ENCODE data around the gene TNIK. TPM values are rescaled to one million over a fixed set of nuclear protein-coding genes. Genes with fewer than 3 reads are reported as not detected.

Gene TNIK
- polyA plus RNA-seq, 1 of the 3 experiments (the other 2 are of a cell fraction), result 19.4 TPM

GRCh38 chr3:171227828-171228227 is 232.4 kb downstream of the TNIK start (continued):
- TF ChIP-seq IRF3 (IDR thresholded peaks at IDR 0.05; ENCODE audit: low read depth, low read length), result no peak
- no peak for TF ChIP-seq FOXM1 (IDR thresholded peaks at IDR 0.05; ENCODE audit: low read depth)

GRCh38 chr3:171227359-171227758 is 232.8 kb downstream of the TNIK start:
- no peak for TF ChIP-seq ELF1 (IDR thresholded peaks at IDR 0.05)
- TF ChIP-seq RFX5 (IDR thresholded peaks at IDR 0.05; ENCODE audit: low read length), result no peak
- no peak for TF ChIP-seq SMC3 (IDR thresholded peaks at IDR 0.05; ENCODE audit: low read depth, low read length)
- TF ChIP-seq REST (IDR thresholded peaks at IDR 0.05; ENCODE audit: low read depth, low read length), result no peak
- Histone ChIP-seq H3K4me3 (ENCODE audit: low read depth in 2 of 2, low read length in 1 of 2) (no peak overlapping the region), H3F3A (replicated peaks; ENCODE audit: insufficient read depth) (peaks cover 4% of the 10 kb centered on the region), H4K20me1 (ENCODE audit: insufficient read depth) (no peaks in the 10 kb centered on the region), H3K9me3 (no peaks in the 10 kb centered on the region), H3K9me2 (no peaks in the 10 kb centered on the region), H3K36me3 (replicated peaks in 1 of 2; ENCODE audit: control insufficient read depth in 1 of 2, insufficient read depth in 2 of 2, low read length in 1 of 2) (peaks cover 7 to 23% of the 10 kb centered on the region in 2 experiments), H3K27ac (ENCODE audit: low read depth in 2 of 2, low read length in 1 of 2) (no peak overlapping the region), H3K9ac (no peak overlapping the region), H3K4me1 (ENCODE audit: control insufficient read depth in 1 of 2, insufficient read depth in 2 of 2, low read depth in 1 of 2, low read length in 1 of 2) (no peaks in the 10 kb centered on the region), H2AFZ (ENCODE audit: low read depth) (no peak overlapping the region), H3K27me3 (ENCODE audit: insufficient read depth) (no peaks in the 10 kb centered on the region), H3K79me2 (ENCODE audit: insufficient read depth) (no peaks in the 10 kb centered on the region), H3K4me2 (no peak overlapping the region)
- CTCF ChIA-PET, result interaction anchor here (0.7 kb wide), 1 partner anchor 178 kb away, joined by 3 read pairs; no protein-coding TSS in a partner anchor
- no peak for DNase-seq
- POLR2A ChIA-PET, result no interaction called here

GRCh38 chr3:171226794-171227193 is 233.4 kb downstream of the TNIK start:
- H3K27me3 ChIP-seq (ENCODE audit: insufficient read depth), result no peaks in the 10 kb centered on the region
- no peak for DNase-seq
- TF ChIP-seq TAF1 (IDR thresholded peaks at IDR 0.05; ENCODE audit: borderline replicate concordance, low read depth, low read length), result no peak
- TF ChIP-seq NRF1 (IDR thresholded peaks at IDR 0.05; ENCODE audit: low read depth, low read length), result no peak
- no peak for TF ChIP-seq CTCF (IDR thresholded peaks at IDR 0.05)
- no peaks in the 10 kb centered on the region for H4K20me1 ChIP-seq (ENCODE audit: insufficient read depth)
- no peak overlapping the region for H3K4me3 ChIP-seq (ENCODE audit: low read depth in 2 of 2, low read length in 1 of 2)
- CTCF ChIA-PET, result interaction anchor here (0.7 kb wide), 1 partner anchor 177 kb away, joined by 3 read pairs; no protein-coding TSS in a partner anchor
- H2AFZ ChIP-seq (ENCODE audit: low read depth), result no peak overlapping the region
- H3F3A ChIP-seq (replicated peaks; ENCODE audit: insufficient read depth), result peaks cover 4% of the 10 kb centered on the region
- H3K9ac ChIP-seq, result no peak overlapping the region
- no peaks in the 10 kb centered on the region for H3K79me2 ChIP-seq (ENCODE audit: insufficient read depth)
- H3K9me2 ChIP-seq, result no peaks in the 10 kb centered on the region
- H3K4me1 ChIP-seq (ENCODE audit: control insufficient read depth in 1 of 2, insufficient read depth in 2 of 2, low read depth in 1 of 2, low read length in 1 of 2), result no peaks in the 10 kb centered on the region
- POLR2A ChIA-PET, result no interaction called here
- H3K36me3 ChIP-seq (replicated peaks in 1 of 2; ENCODE audit: control insufficient read depth in 1 of 2, insufficient read depth in 2 of 2, low read length in 1 of 2), result peaks cover 7 to 23% of the 10 kb centered on the region in 2 experiments
- 89% methylated on average over 2 of the region's 2 CpGs for WGBS (ENCODE audit: low lambda C conversion rate)
- H3K9me3 ChIP-seq, result no peaks in the 10 kb centered on the region
- no peak overlapping the region for H3K27ac ChIP-seq (ENCODE audit: low read depth in 2 of 2, low read length in 1 of 2)
- H3K4me2 ChIP-seq, result no peak overlapping the region
